ENCODE results near the gene NLGN4X.

The NLGN4X gene

DNA sequence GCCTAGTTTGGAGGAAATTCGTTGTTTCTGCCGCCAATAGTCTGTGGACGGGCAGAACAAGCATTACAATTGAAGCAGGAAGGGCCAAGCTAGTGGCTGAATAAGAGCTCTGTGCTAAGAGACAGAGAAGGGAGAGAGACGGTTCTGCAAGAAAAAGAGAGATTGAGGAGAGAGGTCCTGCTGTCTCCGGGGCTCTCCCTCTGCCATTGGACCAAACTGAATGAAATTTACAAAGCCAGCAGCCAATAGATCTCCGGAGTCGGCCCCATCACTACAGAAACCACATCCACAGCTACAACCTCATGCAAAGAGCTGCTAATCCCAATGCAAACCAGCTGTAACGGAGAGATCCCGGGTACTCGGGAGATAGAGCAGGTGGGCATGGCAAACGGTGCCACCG, at the start of gene NLGN4X:
TSS of gene NLGN4X (minus strand) at position 148 of the 400 bp plus-strand sequence. CDS start 77,401 bp downstream, outside the sequence.
- DNase-seq, result no peak

DNA sequence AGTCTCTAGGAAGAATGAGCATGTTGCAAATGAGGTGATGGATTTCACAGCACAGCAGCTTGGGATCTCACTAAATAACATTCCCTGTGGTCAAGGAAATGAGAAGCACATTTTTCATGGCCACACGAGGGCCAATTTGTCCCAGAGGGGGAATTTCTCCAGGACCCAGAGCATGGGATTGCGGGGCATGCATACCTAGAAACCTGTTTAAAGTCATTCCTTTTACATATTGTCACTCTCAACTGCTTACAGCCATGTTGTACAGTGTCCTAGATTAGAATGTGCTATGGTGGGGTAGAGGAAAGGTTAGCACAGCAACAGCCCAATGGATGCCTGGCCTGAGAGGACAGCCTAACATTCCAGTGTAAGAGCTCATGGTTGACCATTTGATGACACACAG, 37.4 kb upstream of the NLGN4X start:
- DNase-seq, result no peak

DNA sequence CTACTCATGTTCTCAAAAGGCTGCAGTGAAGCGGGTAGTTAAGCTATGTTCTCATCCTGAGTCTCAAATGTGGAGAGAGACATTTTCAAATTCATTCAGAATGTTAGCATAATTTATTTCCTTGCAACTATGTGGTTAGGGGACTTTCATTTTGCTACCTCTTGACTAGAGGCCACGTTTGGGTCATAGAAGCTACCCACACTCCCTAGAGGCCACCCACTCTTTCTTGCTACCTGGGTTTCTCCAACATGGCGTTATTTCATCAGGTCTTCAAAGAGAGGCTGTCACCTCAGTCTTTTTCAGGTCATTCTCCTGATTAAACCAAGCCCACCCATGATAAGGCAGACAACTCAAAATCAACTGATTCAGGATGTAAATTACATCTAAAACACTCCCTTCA, 34.3 kb upstream of the NLGN4X start:
- no peak for DNase-seq

DNA sequence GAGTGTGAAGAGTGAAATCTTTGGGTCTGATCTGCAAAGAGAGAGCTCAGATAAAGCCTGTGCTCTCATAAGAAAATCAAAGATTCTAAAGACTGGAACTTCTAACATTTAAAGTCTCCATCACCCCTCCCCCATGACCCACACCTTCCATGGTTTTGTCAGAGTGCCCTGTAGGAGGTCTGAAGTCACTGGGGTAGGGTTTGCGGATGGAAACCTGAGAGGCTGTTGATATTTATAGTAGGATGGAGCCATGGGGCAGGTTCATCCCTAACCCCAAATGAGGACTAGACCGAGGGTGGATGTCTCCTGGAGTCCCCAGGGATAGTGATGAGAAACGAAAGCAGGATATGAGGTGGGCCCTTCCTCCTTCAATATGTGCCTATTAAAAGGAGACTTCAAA, 28.4 kb upstream of the NLGN4X start:
- no peak for DNase-seq

DNA sequence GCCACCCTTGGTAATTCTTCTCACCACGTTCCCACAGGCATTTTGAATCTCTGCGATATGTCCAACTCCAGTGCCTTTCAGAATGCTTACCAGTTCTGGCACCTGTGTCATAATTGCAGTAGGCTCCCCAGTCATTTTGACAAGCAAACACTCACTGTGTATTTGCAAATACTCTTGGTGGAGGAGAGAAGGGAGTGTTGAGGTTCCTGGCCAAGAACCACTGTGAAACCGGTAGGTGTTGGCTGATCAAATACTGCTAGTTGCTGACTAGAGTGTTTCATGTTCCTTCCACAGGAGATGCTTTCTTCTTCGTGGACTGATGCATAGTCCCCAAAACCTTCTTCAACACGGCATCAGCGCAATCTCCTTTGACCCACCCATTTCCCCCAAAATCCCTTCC, 16.0 kb upstream of the NLGN4X start:
- DNase-seq, result no peak

DNA sequence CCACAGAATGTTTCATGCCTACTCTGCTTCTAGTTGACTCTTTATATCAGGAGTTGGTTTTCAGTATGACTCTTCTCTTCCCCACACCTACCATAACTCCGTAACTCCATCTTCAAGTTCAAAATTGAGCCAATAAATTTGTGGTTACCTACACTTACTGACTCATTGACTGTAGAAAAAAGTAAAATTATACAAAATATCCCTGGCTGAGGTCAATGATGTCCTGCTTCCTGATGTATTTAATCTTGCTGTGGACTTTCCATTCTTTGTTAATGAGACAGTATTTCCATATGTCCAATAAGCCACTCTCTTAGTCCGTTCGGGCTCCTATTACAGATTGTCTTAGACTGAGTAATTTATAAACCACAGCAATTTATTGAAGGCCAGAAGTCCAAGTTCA, 9.9 kb upstream of the NLGN4X start:
- DNase-seq, result no peak

DNA sequence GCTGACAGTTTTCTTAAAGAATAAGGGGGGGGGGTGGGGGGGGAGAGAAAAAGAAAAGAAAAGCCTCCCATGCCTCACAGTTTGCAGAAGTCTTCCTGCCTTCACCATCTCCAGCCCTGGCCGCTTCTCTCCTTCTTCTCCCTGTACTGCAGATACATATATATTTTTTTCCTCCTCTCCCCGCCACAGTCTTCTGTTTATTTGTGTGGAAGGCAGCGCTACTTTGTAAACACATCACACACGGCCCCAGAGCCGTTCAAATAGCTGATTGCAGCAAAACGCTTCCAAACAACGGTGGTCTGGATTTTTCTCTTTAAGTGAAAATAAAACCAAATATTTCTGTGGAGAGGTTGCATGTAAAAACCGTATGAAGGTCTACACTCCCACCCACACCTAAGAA, 732 bp downstream of the NLGN4X start:
- no peak for DNase-seq

DNA sequence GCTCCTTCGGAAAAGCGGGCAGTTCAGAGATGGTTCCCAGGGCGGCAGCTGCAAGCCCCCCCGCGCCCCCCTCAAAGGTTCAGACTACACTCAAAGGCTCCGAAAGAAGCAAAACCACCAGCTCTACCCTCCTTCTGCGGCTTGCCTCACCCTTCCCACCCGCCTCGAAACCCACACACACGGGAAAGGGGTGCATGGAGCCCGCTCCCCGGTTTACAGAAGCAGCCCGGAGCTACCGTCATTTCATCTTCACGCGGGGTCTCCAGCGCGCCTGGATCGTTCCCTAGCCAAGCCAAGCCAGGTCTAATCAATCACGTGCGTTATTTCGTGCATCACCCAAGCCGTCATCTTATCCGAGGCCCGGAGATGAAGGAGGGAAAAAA, 1.2 kb downstream of the NLGN4X start:
- no peak for DNase-seq

DNA sequence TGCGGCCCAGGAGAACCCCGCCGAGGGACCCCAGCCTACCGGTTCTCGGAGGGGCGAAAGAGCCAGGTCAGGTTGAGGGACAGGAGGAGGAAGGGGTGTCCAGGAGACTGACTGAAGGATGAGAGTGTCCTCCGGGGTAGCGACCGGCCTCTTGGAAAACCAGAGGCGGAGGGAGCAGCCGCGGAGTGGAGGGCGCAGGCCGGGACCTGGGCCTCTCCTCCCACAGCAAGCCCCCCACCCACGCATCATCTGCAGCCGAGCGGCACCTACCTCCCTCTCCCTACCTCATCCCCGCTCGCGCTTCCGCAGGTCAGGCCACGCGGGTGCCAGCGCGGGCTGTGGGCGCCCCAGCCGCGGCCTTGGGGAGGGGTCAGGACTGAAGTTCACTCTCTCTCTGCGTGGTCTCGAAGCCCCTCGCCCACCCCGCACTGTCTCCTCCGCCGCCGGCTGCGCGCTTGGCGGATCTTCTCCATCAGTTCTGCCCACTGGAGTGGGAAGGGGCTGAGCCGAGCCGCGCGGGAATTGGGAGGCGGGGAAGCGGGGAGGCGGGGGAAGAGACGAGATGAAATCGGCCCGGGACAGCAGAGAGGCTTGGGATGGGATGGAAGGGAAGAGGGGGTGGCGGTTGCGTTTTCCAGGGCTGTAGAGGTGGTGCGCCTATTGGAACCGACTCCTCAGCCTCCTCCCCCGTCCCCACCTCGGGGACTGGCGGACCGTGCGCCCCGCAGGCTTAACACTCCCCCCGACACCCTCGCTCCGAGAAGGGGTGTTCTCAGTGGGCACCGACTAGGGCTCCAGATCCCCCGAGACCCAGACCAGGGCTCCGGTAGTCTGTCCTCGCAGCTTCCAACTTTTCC, 1.8 kb downstream of the NLGN4X start:
- DNase-seq, result no peak

DNA sequence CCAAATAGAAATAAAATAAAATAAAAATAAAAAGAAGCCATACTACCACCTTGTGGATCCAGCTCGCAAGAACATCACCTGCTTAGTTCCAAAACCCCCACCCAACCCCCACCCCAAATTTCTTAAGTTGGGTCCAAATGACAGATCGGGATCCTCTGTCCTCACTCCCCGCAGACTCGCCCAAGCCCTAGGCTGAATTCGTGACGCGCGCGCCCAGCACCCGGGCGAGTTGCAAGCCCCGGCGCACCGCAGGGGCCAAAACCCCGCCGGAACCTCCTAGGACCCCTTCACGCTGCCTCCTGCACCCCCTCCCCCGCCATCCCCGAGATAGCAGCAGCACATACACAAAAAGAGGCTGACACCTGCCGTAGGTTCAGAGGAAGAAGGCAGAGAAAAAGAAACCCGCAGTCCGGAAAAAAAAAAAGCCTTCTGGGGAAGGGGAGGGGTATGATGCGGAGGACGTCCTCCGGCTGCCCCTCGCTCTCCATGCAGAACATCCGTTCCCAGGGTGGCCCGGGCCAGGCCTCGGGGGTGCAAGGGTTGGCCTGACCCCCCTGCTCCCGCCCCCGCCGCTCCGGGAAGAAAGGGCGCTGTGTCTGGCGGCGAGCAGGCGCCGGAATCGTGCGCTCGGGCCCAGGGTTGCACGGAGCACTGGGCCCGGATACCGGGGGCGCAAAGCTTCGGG, 2.6 kb downstream of the NLGN4X start:
- DNase-seq, result no peak

DNA sequence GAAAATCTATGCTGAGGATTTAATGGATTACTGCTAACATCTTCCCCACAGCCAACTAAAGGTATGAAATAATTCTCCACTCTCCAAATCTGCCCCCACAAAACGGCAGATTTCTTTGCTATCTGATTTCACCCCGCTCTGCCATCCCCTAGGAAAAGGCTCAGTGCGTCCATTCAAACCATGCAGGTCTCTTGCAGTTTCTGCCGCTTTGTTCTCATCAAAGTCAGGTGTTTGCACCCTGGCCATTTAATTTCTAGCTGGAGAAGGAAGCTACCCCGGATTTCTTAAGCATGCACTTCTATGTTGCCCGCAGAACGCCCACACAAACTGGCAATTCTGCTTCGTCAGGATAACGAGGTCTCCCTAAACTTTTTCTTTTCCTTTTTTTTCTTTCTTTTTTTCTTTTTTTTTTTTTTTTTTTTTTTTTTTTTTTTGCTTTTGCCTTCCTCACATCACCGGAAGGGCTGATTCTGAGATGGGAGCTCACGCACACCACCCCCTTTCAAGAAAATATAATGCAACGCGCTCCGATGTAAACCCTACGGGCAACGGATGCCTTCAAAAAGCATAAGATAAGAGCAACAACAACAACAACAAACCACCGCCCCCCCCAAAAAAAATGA, 3.3 kb downstream of the NLGN4X start:
- no peak for DNase-seq

DNA sequence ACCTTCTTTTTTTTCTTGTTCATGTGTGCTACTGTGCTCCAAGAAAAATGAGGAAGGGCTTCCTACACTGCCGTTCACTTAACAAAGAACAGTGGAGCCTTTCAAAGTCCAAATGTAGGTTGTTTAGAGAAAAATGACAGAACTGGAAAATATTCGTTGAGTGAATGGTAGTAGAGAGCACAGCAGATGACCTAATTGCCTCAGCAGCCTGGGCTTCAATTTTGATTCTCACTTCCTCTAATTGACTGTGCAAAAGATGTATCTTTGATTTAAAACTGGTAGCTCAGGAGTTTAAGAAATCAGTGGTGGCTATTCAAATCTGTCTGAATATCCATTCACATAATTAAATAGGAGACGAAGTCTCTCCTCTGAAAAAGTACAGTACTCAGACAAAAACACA, 5.2 kb downstream of the NLGN4X start:
- DNase-seq, result no peak

DNA sequence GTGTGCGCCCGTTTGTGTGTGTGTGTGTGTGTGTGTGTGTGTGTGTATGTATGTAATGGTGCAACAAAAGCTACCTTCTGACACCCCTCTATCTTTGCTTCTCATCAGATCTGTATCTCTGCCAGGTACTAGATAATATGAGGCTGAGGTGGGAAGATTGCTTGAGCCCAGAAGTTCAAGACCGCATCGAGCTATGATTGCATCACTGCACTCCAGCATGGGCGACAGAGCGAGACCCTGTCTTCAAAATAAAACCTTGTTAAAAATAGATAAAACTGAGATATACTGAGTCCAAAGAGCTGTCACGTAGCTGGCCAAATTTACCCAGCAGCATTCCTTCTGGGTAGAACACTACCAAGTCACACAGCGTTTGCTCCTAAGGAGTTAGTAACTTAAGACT, 18.4 kb downstream of the NLGN4X start:
- no peak for DNase-seq

DNA sequence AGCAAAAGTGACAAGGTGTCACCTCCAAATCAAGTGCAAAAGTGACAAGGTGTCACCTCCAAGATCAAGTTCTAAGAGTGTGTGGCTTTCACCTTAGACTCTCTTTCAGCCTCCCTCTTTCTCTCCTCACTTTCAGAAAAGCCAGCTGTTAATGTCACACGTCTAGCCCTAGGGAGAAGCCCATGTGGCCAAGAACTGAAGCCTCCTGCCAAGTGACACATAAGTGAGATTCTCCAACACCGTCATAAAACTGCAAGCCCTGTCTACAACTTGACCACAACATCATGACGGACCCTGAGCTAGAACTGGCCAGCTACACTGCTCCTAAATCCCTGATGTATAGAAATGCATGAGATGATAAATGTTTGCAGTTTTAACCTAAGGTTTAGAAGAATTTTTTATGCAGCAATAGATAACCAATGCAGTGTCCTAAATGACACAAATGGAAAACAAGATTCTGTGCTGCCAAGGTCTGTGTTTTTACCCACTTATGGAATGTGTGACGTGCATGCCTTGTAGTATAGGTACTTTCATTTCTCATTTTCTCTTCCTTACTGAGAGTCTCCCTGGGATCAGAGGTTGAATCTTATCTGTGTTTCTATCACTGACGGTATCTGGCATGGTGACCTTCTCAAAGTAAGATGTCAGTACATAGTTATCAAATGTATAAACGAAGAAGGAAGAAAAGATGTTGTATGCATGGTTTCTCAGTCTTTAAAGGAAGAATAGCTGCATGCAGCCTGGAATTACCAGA, 25.0 kb downstream of the NLGN4X start:
- no peak for DNase-seq

DNA sequence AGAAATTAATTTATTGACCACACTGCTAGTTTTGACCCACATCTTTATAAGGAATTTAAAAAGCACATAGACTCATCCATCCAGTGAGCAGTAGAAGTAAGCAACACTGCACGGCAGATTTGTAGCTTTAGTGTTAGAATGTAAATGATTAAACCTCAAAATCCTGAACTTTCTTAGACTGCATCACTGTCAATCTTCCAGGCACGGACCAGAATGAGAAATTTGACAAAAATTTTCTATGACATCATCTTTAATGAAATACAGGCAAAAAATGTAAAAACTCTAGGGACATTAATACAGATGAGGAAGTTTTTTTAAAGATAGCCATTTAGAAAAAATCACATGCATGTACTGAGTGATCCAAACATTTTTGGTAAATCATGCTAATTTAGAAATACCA, 29.2 kb downstream of the NLGN4X start:
- no peak for DNase-seq

DNA sequence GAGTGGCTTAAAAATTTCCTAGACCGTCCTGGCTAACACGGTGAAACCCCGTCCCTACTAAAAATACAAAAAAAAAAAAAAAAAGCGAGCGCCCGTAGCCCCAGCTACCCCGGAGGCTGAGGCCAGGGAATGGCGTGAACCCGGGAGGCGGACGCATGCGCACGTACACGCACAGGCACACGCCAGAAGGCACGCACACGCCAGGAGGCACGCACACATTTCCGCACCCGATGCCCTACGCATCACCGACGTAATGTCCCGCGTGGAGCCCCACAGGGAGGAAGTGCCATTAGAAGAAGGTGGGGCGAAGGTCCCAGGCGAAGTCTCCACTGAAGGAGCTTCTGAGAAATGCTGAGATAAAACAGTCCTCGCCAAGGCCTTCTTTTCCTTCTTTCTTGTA, 41.4 kb downstream of the NLGN4X start:
- DNase-seq, result no peak

DNA sequence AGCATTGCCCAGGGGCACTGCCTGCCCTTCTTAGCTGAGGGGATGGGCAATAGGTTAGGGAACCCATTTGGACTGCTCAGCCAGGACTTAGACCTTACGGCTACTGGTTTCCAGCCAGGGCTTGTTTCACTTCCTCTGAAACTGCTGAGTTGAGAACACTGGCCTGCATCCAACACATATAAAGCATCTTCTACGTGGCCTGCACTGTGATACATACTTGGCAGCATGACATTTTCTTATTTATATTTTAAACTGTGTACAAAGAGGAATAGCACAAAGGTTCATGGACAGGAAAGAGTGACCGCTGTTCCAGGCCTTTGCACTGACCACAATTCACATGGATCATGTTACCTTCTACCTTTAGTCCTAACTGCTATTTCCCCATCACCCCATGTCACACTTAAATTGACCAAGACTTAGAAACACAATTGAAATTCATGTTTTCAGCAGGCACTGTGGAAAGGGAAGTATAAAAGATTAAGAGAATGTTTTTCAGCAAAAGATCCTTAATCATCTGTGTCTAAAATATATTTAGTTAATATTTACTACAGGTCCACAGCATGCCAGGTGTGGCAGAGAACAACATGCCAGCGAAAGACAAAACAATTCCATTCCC, 43.7 kb downstream of the NLGN4X start:
- DNase-seq, result no peak

DNA sequence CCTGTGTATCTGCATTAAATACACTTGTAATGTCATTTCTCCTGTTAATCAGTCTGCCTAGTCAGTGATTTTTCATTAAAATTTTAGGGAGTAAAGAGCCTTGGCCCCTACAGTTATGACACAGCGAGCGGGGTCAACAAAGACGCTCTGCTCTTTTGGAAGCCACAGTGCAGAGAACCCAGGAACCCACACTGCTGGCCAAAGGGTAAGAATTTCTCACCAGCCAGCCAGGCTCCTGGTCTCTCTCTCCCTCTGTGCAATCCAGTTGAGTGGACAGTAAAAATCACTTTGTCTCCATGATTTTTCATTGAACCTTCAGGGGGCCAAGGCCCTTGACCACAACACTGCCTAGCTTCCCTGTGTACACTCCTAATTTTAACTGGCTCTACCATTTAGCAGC, 52.8 kb downstream of the NLGN4X start:
- no peak for DNase-seq

DNA sequence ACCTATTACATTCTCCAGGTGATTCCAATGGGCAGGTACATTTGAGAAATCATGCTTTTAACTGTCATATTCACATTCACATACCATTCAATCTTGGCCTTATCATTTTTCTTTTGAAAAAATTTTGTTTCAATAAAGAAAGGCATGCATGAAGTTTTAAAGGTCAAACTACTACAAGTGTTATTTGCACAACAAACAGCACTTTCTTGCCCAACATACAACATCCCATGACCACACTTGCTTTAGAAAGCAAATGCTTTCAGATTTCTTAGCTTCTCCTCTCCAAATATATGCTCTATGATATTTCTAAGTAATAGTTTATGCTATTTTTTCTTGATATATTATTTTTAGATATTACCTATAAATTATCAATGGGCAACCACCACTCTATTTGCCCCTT, 58.2 kb downstream of the NLGN4X start:
- DNase-seq, result no peak

DNA sequence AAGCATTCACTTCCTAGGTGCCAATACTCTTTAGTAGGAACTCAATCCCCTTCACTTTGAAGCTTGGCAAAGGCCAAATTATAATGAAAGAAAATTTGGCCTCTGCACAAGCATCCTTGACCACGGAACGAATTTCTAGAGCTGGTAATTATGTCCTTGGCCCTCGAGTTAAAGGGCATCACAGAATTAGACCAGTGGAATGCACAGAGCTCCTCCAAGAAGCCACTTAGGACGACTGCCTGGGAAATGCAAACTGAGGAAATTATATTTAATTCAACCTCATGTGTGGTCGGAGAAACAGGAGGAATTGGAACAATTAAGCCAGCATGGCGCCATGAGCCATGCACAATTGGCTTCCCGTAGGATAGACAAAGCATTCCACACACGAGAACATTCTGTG, 59.3 kb downstream of the NLGN4X start:
- DNase-seq, result no peak

DNA sequence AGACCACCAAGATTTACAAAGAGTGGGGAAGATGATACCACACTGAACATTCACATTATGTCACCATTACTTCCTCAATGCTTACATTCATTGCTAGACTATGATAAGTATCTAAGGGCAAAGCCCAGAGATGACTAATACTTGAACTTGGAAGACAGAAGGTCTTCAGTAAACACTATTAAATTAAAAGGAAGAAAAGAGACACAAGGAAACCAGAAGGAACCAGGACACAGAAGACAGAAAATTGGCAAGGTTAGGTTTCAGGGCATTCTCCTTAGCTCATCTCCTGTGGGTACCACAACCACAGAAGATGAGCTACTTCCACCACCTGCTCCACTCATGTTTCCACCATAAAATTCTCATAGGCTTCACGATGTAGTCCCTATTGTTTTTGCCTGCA, 64.9 kb downstream of the NLGN4X start:
- no peak for DNase-seq

DNA sequence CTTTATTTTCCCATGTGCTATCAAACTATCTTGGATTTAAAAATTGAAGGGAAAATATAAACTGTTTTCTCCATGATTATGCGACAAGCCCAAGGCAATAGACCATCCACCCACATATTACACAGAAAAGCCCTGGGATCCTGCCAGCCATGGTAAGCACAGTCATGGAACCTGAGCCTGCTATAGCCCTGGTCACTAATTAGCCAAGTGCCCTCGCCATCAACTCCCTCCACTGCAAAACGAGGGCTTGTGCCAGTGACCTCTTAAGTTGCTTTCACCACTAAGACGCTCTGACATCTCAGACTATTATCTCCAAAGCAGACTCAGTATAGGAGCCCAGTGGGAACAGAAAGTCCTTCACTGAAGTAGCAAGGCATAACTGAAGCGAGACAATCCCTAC, 69.2 kb downstream of the NLGN4X start:
- DNase-seq, result no peak

DNA sequence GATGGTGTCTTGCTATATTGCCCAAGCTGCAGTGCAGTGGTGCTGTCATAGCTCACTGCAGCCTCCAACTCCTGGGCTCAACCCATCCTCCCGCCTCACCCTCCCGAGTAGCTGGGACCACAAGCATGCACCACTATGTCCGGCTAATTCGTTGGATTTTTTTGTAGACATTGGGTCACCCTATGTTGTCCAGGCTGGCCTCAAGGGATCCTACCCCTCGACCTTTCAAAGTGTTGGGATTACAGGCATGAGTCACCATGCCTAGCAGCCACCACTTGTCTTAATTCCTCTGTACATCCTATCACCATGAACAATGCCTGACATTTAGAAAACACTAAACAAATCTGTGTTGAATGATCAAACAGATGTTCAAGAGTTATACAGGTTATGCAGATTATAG, 76.7 kb downstream of the NLGN4X start:
- DNase-seq, result no peak

Measured in stimulated activated CD4-positive, alpha-beta T cell treated with anti-CD3 and anti-CD28 coated beads, Interleukin-4, amount 100 ng/mL, for 24 hours (primary cell).